NOMO-1 treated with dmso at 0.1 percent for 144 hours (cell line): ENCODE measurements around the gene CDC42BPG.
A peak's percentile ranks its signal among the peaks of the same experiment; 100 is the strongest.

ENCODE experiments used
- DNase-seq: peaks from one replicate; lab custom pipeline; 2025; ENCODE audit not compliant: unreplicated experiment; lab: John Stamatoyannopoulos, UW

Gene CDC42BPG

GRCh38 chr11:64790205-64791095, 54.0 kb downstream of the CDC42BPG start:
- DNase-seq = no peak

GRCh38 chr11:64789331-64790204, 54.9 kb downstream of the CDC42BPG start:
- no peak for DNase-seq

GRCh38 chr11:64788321-64789215, 55.9 kb downstream of the CDC42BPG start:
- no peak for DNase-seq

- DNase-seq = peak; percentile 20
These were observed 56.7 kb downstream of the CDC42BPG start for GRCh38 chr11:64787526-64788320.

GRCh38 chr11:64786308-64786707, 58.1 kb downstream of the CDC42BPG start:
- no peak for DNase-seq

- DNase-seq = no peak
These were observed 59.5 kb downstream of the CDC42BPG start for GRCh38 chr11:64784813-64785581.

GRCh38 chr11:64778473-64779298, 65.8 kb downstream of the CDC42BPG start, which contains the start of gene SF1:
SF1 (minus strand) TSS chr11:64778542; CDS start chr11:64778392, 150 bp downstream.
- peak; percentile 100 for DNase-seq

- DNase-seq = no peak
These were observed 66.3 kb downstream of the CDC42BPG start for GRCh38 chr11:64778223-64778472.

- peak; percentile 33 for DNase-seq
These were observed 66.8 kb downstream of the CDC42BPG start for GRCh38 chr11:64777449-64778222.

- DNase-seq = no peak
These were observed 67.6 kb downstream of the CDC42BPG start for GRCh38 chr11:64776875-64777274.

GRCh38 chr11:64776425-64776824, 68.0 kb downstream of the CDC42BPG start:
- DNase-seq = no peak

GRCh38 chr11:64774144-64774543, 70.3 kb downstream of the CDC42BPG start:
- DNase-seq = no peak
